Retinal pigment epithelial cell (primary cell): Measurements from ENCODE around the gene SEC14L2.
"Not testable (repeated sequence)": the region's sequence is repeated elsewhere in the genome, so short reads cannot be mapped to it uniquely, and the experiment has no call there.

Experiments
- DNase-seq: peaks from one replicate; pipeline ENCODE4 v3.0.0-alpha.2; 2010; ENCODE audit warnings: low read depth
- H3K4me3 ChIP-seq: 2 replicates; pipeline ENCODE4 v1.5.1; 2011; ENCODE audit warnings: mild to moderate bottlenecking, low read length, control low read depth, moderate library complexity
- TF ChIP-seq, protein P1 (sequence below): conservative IDR thresholded peaks from 2 replicates; pipeline ENCODE4 v1.5.1; 2011; ENCODE audit warnings: low read depth, low read length, control low read depth, inconsistent platforms

SEC14L2 gene

DNA sequence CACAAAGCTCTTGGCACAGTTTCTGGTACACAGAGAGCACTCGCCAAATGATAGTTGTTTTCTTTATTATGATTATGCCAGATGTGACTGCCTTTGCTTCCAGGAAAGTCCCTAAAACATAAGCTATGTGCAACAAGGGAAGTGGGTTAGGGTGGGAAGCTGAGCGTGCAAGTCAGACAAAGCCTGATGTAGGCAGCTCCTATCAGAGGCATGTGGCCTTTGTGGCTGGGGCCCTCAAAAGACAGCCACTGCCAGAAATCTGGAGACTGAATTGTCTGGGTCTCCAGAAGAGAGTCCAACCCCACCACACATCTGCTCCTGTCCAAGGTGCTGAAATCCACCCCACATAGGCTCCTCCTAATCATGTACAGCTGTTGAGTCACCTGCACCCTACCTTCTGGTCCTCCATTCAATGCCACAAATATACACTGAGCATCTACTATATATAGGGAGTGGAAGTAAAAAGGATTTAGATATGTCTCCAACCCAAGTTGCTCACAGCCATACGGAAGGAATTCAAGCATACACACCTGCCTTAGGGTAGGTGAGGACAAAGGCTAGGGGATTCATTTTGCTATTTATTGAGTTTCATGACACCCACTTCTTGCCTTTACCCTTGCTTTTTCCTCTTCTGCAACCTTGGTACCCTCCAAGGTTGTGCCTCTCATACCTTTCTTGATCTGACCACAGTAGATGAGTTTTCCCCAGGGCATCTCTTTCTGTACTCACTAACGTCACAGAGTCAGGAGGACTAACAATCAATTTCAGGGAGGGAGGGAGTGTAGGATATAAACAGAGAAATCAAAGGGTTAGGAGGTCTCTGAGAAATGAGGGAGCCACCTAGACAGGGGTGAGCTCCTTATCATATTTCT is 62.6 kb downstream of the SEC14L2 start:
- no peak overlapping the region for H3K4me3 ChIP-seq
- TF ChIP-seq, protein P1, sequence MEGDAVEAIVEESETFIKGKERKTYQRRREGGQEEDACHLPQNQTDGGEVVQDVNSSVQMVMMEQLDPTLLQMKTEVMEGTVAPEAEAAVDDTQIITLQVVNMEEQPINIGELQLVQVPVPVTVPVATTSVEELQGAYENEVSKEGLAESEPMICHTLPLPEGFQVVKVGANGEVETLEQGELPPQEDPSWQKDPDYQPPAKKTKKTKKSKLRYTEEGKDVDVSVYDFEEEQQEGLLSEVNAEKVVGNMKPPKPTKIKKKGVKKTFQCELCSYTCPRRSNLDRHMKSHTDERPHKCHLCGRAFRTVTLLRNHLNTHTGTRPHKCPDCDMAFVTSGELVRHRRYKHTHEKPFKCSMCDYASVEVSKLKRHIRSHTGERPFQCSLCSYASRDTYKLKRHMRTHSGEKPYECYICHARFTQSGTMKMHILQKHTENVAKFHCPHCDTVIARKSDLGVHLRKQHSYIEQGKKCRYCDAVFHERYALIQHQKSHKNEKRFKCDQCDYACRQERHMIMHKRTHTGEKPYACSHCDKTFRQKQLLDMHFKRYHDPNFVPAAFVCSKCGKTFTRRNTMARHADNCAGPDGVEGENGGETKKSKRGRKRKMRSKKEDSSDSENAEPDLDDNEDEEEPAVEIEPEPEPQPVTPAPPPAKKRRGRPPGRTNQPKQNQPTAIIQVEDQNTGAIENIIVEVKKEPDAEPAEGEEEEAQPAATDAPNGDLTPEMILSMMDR, result no peak
- no peak for DNase-seq

DNA sequence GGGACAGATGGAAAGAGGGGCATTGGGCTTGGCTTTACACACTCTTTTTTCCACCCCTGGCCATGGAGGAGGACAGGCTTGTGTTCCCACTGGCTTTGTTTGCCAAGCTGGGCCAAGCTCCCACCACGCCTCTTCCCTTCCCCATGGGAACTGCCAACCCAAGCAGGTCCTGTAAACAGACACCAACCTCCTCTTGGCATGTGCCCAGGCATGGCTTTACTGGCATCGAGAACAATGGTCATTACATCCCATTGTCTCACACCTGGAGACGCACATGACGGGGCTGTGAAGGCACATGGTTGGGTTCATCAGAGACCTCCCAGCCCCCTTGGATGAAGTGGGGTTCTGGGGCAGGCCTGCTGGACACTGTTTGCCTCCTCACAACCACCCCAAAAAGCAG is 63.3 kb downstream of the SEC14L2 start:
- TF ChIP-seq, protein P1, result no peak
- no peak for DNase-seq
- H3K4me3 ChIP-seq, result no peak overlapping the region

DNA sequence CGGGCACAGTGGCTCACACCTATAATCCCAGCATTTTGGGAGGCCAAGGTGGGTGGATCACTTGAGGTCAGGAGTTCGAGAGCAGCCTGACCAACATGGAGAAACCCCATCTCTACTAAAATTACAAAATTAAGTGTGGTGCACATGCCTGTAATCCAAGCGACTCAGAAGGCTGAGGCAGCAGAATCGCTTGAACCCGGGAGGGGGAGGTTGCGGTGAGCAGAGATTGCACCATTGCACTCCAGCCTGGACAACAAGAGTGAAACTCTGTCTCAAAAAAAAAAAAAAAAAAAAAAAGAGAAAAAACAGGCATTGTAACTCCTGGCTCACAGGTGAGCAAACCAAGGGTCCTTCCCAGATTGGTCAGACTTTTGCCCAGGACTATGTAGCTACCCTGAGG is 63.7 kb downstream of the SEC14L2 start:
- H3K4me3 ChIP-seq, DNase-seq: not testable (repeated sequence)

DNA sequence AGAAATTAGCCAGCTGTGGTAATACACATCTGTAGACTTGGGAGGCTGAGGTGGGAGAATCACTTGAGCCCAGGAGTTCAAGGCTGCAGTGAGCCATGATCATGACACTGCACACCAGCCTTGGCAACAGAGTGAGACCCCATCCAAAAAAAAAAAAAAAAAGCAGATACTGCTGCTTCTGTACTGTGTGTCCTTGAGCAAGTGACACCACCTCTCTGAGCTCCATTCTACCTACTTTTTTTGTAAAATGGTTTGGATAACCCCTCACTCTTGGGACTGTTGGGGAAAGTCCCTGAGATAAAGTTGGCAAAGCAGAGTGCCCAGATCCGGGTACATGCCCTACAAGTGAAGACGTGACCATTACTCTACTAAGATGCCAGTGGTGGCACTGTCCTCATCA is 72.3 kb downstream of the SEC14L2 start:
- H3K4me3 ChIP-seq, result no peak overlapping the region
- TF ChIP-seq, protein P1, result no peak
- no peak for DNase-seq

DNA sequence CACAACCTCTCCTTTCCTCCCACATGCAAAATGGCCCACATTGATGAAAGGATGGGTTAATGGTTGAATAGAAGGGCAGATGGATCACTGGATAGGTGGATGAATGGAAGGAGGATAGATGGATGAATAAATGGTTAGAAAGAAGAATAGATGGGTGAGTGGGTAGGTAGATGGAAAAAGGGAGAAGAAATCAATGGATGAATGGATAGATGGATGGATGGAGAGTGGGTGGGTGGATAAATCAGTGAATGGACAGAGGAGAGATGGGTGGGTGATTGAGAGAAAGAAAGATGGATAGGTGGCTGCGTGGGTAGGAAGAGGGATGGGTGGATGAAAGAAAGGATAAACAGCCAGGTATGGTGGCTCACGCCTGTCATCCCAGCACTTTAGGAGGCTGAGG is 73.8 kb downstream of the SEC14L2 start:
- no peak overlapping the region for H3K4me3 ChIP-seq
- TF ChIP-seq, protein P1, result no peak
- no peak for DNase-seq

DNA sequence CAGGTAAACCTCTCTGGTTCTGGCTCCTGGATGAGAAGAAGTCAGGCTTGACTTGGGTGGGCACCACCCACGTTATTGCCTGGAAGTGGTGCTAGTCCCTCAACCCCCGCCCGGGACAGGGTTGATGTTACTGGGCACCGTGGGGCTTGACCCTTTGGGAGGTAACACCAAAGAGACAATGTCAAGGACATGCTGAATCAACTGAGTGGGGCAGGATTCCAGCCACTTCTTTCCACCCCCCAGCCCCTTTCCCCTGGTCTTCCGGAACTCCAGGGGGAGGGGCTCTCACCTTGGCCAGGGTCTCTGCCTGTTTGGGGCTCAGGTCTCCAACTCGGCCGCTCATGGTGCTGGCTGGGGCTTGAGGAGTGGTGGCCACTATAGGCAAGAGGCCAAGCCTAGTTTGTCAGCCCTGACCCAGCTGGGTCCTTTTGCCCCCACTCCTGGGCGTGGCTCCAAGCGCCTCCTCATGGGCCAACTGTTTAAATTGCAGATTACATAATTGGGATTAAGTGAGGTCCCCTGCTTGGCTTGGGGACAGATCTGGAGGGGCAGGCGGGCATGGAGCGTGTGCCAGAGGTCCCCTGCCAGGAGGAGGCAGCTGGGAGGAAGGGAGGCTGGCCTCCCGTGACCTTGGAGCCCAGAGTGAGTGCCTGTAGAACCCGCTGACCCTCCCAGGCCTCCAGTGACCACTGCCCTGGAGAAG is 74.9 kb downstream of the SEC14L2 start, which contains the start of gene SEC14L3:
Gene SEC14L3 (minus strand): TSS at position 402 of the 703 bp plus-strand sequence. CDS start 59 bp downstream, at position 343.
- no peak within 1 kb of the TSS for H3K4me3 ChIP-seq
- DNase-seq, result no peak
- TF ChIP-seq, protein P1, result no peak

DNA sequence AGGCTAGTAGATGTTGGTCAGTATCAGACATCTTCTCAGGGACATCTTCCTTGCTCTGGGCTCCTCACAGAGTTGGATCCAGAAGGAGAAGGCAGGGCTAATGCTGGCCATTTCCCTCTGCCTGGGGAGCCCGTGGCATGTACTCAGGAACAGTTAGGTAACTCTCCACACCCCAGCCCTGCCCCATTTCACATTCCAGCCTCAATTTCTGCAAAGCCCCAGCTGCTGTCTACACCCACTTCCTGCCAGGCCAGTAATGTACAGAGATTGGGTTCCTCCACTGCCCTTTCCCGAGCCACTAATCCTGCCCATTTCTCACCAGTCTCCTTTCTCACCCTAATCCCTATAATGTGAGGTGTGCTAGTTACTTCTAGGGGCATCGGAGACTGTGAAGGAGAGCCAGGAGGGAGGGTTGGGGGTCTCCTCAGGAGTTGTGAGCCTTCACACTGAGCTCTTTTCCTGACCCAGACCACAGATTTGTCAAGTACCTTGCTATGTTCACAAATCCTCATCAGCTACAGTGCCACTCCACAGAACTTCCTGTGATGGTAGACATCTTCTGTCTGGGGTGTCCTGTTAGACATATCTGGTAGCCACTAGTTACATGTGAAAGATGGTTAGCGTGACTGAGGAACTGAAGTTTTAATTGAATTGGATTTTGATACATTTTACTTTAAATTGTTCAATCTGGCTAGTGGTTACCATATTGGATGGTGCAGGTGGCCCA is 76.3 kb downstream of the SEC14L2 start:
- no peak for DNase-seq
- H3K4me3 ChIP-seq, result no peak overlapping the region
- TF ChIP-seq, protein P1, result no peak
